Measurements from ENCODE around the gene ABCA6. TPM values are rescaled to one million over a fixed set of nuclear protein-coding genes. Genes with fewer than 3 reads are reported as not detected.

ABCA6 gene
- total RNA-seq, 1 donor, result 30.4 TPM

DNA sequence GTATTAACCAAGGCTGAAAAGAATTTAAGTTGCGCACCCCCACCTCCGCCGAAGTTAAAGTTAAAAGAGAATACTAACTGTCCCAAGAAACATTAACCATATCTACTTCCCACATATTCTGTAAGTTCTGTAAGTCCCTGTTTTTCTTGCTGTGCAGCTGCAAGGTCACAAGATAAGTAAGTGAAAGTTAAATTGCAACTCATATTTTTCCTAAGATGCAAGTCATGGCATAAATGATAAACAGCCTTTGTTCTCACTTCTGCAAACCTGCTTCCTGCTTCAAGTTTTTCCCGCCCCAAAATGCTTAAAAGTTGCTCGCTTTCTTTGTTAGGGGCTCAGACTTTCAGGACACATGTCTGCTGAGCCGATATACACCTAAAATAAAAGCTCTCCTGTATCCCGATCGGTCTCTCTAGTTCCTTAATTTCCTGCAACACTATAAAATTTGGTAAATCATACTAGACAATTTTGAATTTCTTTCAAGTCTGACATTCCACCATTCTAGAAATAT is 48.4 kb downstream of the ABCA6 start:
- no peak for DNase-seq (ENCODE audit: insufficient read length, low spot score, missing footprints)
- H3K4me2 ChIP-seq (ENCODE audit: insufficient read depth, low read length), result no peak overlapping the region

DNA sequence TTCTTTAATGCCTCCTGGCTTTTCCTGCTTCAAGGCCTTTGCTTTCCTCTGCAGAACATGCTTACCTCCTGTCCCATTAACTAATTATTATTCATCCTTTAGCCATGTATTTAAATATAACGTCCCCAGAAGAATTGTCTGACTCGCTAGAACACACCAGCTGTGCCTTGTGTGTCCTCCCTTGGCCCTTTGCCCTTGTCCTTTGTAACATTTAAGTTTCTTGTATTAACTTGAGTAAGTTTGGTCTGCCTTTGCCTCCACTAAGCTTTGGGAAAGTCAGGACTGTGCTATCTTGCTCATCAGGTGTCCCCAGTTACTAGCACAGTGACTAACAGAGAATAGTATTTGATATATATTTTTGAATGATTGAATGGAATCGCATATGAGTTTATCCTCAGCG is 51.3 kb downstream of the ABCA6 start:
- Histone ChIP-seq H4K20me1 (ENCODE audit: insufficient read depth, low read length) (no peaks in the 10 kb centered on the region), H3K4me1 (ENCODE audit: insufficient read depth, low read length) (no peaks in the 10 kb centered on the region), H3K4me3 (ENCODE audit: insufficient read depth, low read length) (no peak overlapping the region), H3K27ac (ENCODE audit: low read depth, low read length) (no peak overlapping the region), H3K36me3 (ENCODE audit: insufficient read depth, low read length) (no peaks in the 10 kb centered on the region), H3K27me3 (ENCODE audit: insufficient read depth, low read length) (no peaks in the 10 kb centered on the region), H3K9me3 (ENCODE audit: low read depth, low read length) (no peaks in the 10 kb centered on the region), H3K79me2 (ENCODE audit: insufficient read depth, low read length) (no peaks in the 10 kb centered on the region), H3K4me2 (ENCODE audit: insufficient read depth, low read length) (no peak overlapping the region), H2AFZ (ENCODE audit: low read length) (no peak overlapping the region)
- no peak for DNase-seq (ENCODE audit: insufficient read length, low spot score, missing footprints)
- TF ChIP-seq CTCF (IDR thresholded peaks at IDR 0.05; ENCODE audit: extremely low read depth, low read depth, low read length), result no peak

More for the DNA sequence above, 48.4 kb downstream of the ABCA6 start:
- Histone ChIP-seq H3K36me3 (ENCODE audit: insufficient read depth, low read length) (no peaks in the 10 kb centered on the region), H3K9me3 (ENCODE audit: low read depth, low read length) (no peaks in the 10 kb centered on the region), H2AFZ (ENCODE audit: low read length) (no peak overlapping the region), H3K4me3 (ENCODE audit: insufficient read depth, low read length) (no peak overlapping the region), H3K79me2 (ENCODE audit: insufficient read depth, low read length) (no peaks in the 10 kb centered on the region), H3K4me1 (ENCODE audit: insufficient read depth, low read length) (no peaks in the 10 kb centered on the region), H3K27me3 (ENCODE audit: insufficient read depth, low read length) (no peaks in the 10 kb centered on the region), H3K27ac (ENCODE audit: low read depth, low read length) (no peak overlapping the region), H4K20me1 (ENCODE audit: insufficient read depth, low read length) (no peaks in the 10 kb centered on the region)
- TF ChIP-seq CTCF (IDR thresholded peaks at IDR 0.05; ENCODE audit: extremely low read depth, low read depth, low read length), result no peak

- H3K27ac ChIP-seq (ENCODE audit: low read depth, low read length), result no peak overlapping the region
- no peaks in the 10 kb centered on the region for H3K4me1 ChIP-seq (ENCODE audit: insufficient read depth, low read length)
- H2AFZ ChIP-seq (ENCODE audit: low read length), result no peak overlapping the region
- H3K79me2 ChIP-seq (ENCODE audit: insufficient read depth, low read length), result no peaks in the 10 kb centered on the region
- H3K4me2 ChIP-seq (ENCODE audit: insufficient read depth, low read length), result no peak overlapping the region
- no peaks in the 10 kb centered on the region for H3K9me3 ChIP-seq (ENCODE audit: low read depth, low read length)
- H4K20me1 ChIP-seq (ENCODE audit: insufficient read depth, low read length), result no peaks in the 10 kb centered on the region
- no peak for DNase-seq (ENCODE audit: insufficient read length, low spot score, missing footprints)
- no peaks in the 10 kb centered on the region for H3K27me3 ChIP-seq (ENCODE audit: insufficient read depth, low read length)
- no peak overlapping the region for H3K4me3 ChIP-seq (ENCODE audit: insufficient read depth, low read length)
- no peak for TF ChIP-seq CTCF (IDR thresholded peaks at IDR 0.05; ENCODE audit: extremely low read depth, low read depth, low read length)
- H3K36me3 ChIP-seq (ENCODE audit: insufficient read depth, low read length), result no peaks in the 10 kb centered on the region
Measured at GRCh38 chr17:69088643-69089200, 53.0 kb downstream of the ABCA6 start.

DNA sequence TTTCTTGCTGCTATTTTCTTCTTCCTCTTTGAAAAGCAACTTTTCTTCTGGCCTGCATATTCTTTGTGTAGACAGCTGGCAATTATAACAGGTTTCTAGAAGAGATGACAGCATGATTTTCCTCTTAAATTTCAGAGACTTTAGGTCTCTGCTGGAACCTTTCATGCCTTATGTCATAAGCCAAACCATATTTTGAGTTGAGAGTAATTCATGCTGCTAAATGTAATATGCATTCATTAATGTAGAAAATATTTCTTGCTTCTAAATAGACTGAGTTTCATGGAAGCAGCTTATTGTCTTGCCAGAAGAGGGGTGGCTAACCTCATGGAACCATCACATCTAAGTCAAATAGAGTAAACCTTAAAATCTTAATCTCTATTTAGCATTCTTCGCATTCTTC is 55.1 kb downstream of the ABCA6 start:
- H3K36me3 ChIP-seq (ENCODE audit: insufficient read depth, low read length), result no peaks in the 10 kb centered on the region
- peaks cover 2% of the 10 kb centered on the region for H3K9me3 ChIP-seq (ENCODE audit: low read depth, low read length)
- H2AFZ ChIP-seq (ENCODE audit: low read length), result no peak overlapping the region
- H3K4me3 ChIP-seq (ENCODE audit: insufficient read depth, low read length), result no peak overlapping the region
- H3K79me2 ChIP-seq (ENCODE audit: insufficient read depth, low read length), result no peaks in the 10 kb centered on the region
- no peak for DNase-seq (ENCODE audit: insufficient read length, low spot score, missing footprints)
- no peak overlapping the region for H3K4me2 ChIP-seq (ENCODE audit: insufficient read depth, low read length)
- no peak overlapping the region for H3K27ac ChIP-seq (ENCODE audit: low read depth, low read length)
- no peak for TF ChIP-seq CTCF (IDR thresholded peaks at IDR 0.05; ENCODE audit: extremely low read depth, low read depth, low read length)
- no peaks in the 10 kb centered on the region for H4K20me1 ChIP-seq (ENCODE audit: insufficient read depth, low read length)
- no peaks in the 10 kb centered on the region for H3K4me1 ChIP-seq (ENCODE audit: insufficient read depth, low read length)
- no peaks in the 10 kb centered on the region for H3K27me3 ChIP-seq (ENCODE audit: insufficient read depth, low read length)

Measured in osteoblast (primary cell).